GM12872 (cell line): ENCODE data around the gene ZNF674.

Source experiments
- TF ChIP-seq, protein P1 (sequence below): IDR thresholded peaks from 3 replicates; pipeline ENCODE4 v1.5.1; 2011; ENCODE audit warnings: low read depth, mild to moderate bottlenecking, low read length, moderate library complexity; ENCODE audit not compliant: insufficient read depth

Gene ZNF674

DNA sequence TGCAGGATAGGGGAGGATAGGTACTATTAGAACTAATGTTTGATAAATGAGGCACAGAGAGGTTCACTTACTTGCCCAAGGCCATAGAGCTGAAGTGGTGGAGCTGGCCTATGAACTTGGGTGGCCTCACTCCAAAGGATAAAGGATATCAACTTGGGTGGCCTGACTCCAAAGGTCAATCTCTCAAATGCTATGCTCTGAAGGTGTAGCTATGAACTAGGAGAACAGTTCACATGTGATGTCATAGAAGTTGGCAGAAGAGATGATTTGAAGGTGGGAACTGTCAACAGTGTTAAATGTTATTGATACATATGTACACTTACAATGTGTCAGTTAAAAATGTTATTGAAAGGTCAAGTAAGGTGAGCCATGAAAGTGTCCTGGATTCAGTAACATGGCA, 22.2 kb upstream of the ZNF674 start:
- TF ChIP-seq, protein P1, sequence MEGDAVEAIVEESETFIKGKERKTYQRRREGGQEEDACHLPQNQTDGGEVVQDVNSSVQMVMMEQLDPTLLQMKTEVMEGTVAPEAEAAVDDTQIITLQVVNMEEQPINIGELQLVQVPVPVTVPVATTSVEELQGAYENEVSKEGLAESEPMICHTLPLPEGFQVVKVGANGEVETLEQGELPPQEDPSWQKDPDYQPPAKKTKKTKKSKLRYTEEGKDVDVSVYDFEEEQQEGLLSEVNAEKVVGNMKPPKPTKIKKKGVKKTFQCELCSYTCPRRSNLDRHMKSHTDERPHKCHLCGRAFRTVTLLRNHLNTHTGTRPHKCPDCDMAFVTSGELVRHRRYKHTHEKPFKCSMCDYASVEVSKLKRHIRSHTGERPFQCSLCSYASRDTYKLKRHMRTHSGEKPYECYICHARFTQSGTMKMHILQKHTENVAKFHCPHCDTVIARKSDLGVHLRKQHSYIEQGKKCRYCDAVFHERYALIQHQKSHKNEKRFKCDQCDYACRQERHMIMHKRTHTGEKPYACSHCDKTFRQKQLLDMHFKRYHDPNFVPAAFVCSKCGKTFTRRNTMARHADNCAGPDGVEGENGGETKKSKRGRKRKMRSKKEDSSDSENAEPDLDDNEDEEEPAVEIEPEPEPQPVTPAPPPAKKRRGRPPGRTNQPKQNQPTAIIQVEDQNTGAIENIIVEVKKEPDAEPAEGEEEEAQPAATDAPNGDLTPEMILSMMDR: no peak

DNA sequence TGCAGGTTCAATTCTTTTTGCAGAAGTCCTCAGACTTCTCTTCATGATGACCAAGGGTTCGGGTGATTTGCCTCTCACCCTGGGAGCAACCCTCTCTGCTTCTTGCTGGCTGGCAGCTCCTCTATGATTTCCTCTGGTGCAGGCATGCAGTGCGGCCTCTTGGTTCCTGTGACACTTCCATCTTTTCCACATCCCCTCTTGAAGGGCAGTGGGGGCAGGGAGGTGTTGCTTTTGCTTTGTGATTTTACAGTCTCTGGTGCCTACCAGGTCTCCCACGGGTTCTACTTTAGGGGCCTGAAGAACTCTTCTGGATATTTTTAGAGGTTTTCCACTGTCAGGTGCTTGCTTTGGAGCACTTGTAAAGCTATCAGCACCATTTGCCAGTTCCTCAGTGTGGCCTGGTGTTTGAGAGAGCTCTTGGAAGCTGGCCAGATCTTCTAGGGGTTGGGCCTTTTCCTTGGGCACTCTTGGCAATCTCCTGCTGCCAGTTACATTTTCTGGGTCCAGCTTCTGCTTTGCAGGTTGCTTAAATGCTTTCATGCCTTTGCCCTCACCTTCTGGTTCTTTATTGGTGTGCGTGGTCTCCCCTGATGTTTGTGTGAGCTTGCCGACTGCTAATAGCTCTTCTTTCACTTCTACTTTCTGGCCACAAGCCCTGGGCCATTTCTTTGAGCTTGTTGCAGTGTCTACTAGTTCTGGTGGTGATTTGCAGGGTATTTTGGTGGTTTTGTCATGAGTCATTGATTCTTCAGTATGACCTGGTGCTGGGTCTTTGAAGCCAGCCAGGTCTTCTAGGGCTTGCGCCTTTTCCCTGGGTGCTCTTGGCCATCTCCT, 16.8 kb upstream of the ZNF674 start:
- TF ChIP-seq, protein P1: no peak

DNA sequence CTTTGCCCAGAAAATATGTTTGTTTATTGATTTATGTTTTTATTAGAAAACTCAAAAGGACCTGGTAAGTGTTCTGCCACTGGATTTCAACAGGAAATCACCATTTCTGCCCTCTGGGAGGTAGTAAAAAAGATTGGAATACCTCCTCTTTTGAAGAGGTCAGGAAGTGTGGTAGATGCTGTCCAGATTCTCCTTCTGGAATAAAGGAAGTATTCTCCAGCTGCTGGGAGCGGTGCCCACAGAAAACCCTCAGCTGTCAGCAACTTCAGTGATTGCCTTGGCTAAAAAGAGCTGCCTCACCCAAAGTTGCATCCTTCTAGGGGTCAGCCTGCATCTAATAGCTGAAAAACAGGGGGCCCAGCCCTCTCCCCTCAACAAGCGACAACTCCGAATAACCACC, 13.8 kb upstream of the ZNF674 start:
- TF ChIP-seq, protein P1: no peak

DNA sequence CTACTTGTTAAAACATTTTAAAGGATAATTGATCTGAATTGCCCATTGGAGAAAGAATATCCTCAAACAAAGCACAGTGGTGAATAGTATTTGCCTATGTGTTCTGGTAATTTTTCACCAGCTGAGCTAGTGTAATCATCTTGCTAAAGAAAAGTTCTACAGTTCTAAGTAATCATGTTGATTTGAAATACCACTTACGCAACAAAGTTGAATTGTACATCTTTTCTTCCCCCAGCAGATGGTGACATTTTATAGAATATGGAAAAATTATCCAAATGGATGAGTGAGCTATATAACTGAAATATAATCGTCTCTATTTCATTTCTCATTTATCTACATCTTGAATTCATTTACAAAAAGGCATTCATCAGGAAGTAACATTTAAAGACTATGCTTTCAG, 9.7 kb upstream of the ZNF674 start:
- TF ChIP-seq, protein P1: no peak

DNA sequence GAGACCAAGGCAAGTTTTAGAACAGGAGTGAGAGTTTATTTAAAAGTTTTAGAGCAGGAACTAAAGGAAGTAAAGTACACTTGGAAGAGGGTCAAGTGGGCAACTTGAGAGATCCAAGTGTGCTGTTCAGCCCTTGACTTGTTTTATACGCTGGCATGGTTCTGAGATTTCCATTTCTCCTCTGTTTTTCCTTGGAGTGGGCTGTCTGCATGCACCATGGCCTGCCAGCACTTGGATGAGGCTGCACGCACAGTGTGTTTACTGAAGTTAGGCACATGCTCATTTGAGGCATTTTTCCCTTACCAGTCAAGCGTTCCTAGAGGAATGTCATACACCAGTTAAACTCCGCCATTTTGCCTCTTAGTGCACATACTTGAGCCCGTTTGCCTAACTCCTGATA, 8.7 kb upstream of the ZNF674 start:
- TF ChIP-seq, protein P1: no peak

DNA sequence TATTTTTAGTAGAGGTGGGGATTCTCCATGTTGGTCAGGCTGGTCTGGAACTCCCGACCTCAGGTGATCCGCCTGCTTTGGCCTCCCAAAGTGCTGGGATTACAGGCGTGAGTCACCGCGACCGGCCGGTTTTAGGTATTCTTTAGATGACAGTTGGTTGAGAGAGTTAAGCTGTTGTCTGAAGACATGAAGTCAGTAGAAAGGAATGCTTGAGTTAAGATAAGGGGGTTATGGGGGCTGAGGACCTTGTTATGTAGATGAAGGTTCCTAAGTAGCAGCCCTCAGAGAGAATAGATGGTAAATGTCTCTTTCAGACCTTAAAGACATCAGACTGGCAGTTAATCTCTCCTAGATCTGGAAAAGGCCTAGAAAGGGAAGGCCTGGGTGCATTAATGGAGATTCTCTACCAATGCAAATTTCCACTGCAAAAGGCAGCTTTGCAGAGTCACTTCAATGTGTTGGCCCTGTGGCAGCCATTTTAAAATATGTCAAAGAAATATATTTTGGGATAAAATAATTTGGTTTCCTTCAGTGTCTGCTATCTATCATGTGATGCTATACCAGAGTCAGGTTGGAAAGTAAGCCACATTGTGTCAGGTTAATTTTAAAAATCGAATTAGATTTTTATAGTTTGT, 6.4 kb upstream of the ZNF674 start:
- TF ChIP-seq, protein P1: no peak

DNA sequence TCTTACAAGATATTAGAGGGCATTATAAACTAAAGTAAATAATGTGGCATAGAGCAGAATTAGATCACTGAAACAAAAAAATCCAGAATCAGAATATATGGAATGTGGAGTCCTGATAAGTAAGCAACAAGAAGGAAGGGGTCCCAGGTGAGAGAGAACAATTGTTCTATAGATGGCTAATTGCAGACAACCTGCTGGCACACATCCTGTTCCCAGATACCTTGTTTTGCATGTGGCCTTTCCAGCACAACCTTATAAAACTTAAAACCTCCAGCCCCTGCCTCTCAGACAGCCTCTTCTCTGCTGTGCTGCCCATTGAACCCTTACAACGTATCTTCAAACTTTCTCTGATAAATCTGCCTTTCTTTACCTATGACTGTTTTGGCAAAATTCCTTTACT, 4.7 kb upstream of the ZNF674 start:
- TF ChIP-seq, protein P1: no peak
